OCI-LY1 (cell line): ENCODE measurements around the gene TMEM132C.

Source experiments
- H2AFZ ChIP-seq: fragments of 200-600 bp; sonication (generic), shearing (Covaris generic); 2 replicates; pipeline ENCODE4 v1.6.0; 2014; ENCODE audit warnings: antibody characterized with exemption, mild to moderate bottlenecking, low read length
- H3F3A ChIP-seq: fragments of 200-600 bp; sonication (generic), shearing (Covaris generic); 2 replicates; pipeline ENCODE4 v1.6.0; 2014; ENCODE audit warnings: mild to moderate bottlenecking, antibody characterized with exemption, low read length, moderate library complexity; ENCODE audit not compliant: insufficient read depth
- H3K27ac ChIP-seq: fragments of 200-600 bp; sonication (generic); 2 replicates; pipeline ENCODE4 v1.5.1; 2014; ENCODE audit warnings: low read length, mixed run types, mild to moderate bottlenecking, low read depth; ENCODE audit not compliant: poor library complexity, severe bottlenecking
- H3K27me3 ChIP-seq: fragments of 200-600 bp; sonication (generic); 2 replicates; pipeline ENCODE4 v1.6.0; 2014; ENCODE audit warnings: antibody characterized with exemption, mild to moderate bottlenecking, low read length, moderate library complexity; ENCODE audit not compliant: insufficient read depth
- H3K36me3 ChIP-seq: fragments of 200-600 bp; sonication (generic); 2 replicates; pipeline ENCODE4 v1.6.1; 2014; ENCODE audit warnings: mild to moderate bottlenecking, antibody characterized with exemption, low read length, moderate library complexity, mixed read lengths; ENCODE audit not compliant: insufficient read depth
- H3K4me1 ChIP-seq: fragments of 200-600 bp; sonication (generic); 2 replicates; pipeline ENCODE4 v1.5.1; 2014; ENCODE audit warnings: mild to moderate bottlenecking, low read length, moderate library complexity; ENCODE audit not compliant: insufficient read depth, severe bottlenecking
- H3K4me2 ChIP-seq: fragments of 200-600 bp; sonication (generic), shearing (Covaris generic); 2 replicates; pipeline ENCODE4 v1.6.1; 2014; ENCODE audit warnings: low read length
- H3K4me3 ChIP-seq: fragments of 200-600 bp; sonication (generic); 2 replicates; pipeline ENCODE4 v1.5.1; 2014; ENCODE audit warnings: low read length, low read depth, mild to moderate bottlenecking, mixed read lengths; ENCODE audit not compliant: poor library complexity, severe bottlenecking
- H3K79me2 ChIP-seq: fragments of 200-600 bp; shearing (Covaris generic); 2 replicates; pipeline ENCODE4 v1.6.1; 2016; ENCODE audit warnings: mixed run types, low read length, mixed read lengths; ENCODE audit not compliant: insufficient read depth
- H3K9ac ChIP-seq: fragments of 200-600 bp; sonication (generic), shearing (Covaris generic); 2 replicates; pipeline ENCODE4 v1.6.1; 2014; ENCODE audit warnings: mild to moderate bottlenecking, low read length, mixed read lengths
- H3K9me2 ChIP-seq: fragments of 200-600 bp; sonication (generic), shearing (Covaris generic); 2 replicates; pipeline ENCODE4 v1.6.1; 2014; ENCODE audit warnings: low read depth, mild to moderate bottlenecking, low read length, mixed read lengths
- H3K9me3 ChIP-seq: fragments of 200-600 bp; shearing (Covaris generic); 2 replicates; pipeline ENCODE4 v1.6.1; 2014; ENCODE audit warnings: low read length, mixed read lengths
- H4K20me1 ChIP-seq: fragments of 200-600 bp; sonication (generic), shearing (Covaris generic); 2 replicates; pipeline ENCODE4 v1.6.0; 2016; ENCODE audit warnings: mild to moderate bottlenecking, low read length; ENCODE audit not compliant: insufficient read depth
- EZH2 ChIP-seq: fragments of 200-600 bp; sonication (generic), shearing (Covaris generic); IDR thresholded peaks from 2 replicates; pipeline ENCODE4 v1.8.0; 2017; ENCODE audit warnings: borderline replicate concordance, mixed run types, mild to moderate bottlenecking, antibody characterized with exemption, low read length, moderate library complexity, mixed read lengths
- TF ChIP-seq, protein P1 (sequence below): fragments of 200-600 bp; sonication (generic), shearing (Covaris generic); IDR thresholded peaks from 2 replicates; pipeline ENCODE4 v1.5.1; 2017; ENCODE audit warnings: mild to moderate bottlenecking, antibody characterized with exemption, low read length, moderate library complexity, mixed read lengths

TMEM132C gene

GRCh38 chr12:128288896-128289295 lies 21.9 kb downstream of the TMEM132C start:
- Histone ChIP-seq H3K4me2 (no peak overlapping the region), H3F3A (no peaks in the 10 kb centered on the region), H3K27me3 (no peaks in the 10 kb centered on the region; the same call in 1 of the 2 replicates), H3K4me3 (no peak overlapping the region), H3K9ac (no peak overlapping the region), H3K9me2 (no peaks in the 10 kb centered on the region), H3K9me3 (no peaks in the 10 kb centered on the region), H3K27ac (no peak overlapping the region), H3K4me1 (no peaks in the 10 kb centered on the region), H3K79me2 (no peaks in the 10 kb centered on the region), H4K20me1 (no peaks in the 10 kb centered on the region), H3K36me3 (no peaks in the 10 kb centered on the region), H2AFZ (no peak overlapping the region)
- TF ChIP-seq, protein P1, sequence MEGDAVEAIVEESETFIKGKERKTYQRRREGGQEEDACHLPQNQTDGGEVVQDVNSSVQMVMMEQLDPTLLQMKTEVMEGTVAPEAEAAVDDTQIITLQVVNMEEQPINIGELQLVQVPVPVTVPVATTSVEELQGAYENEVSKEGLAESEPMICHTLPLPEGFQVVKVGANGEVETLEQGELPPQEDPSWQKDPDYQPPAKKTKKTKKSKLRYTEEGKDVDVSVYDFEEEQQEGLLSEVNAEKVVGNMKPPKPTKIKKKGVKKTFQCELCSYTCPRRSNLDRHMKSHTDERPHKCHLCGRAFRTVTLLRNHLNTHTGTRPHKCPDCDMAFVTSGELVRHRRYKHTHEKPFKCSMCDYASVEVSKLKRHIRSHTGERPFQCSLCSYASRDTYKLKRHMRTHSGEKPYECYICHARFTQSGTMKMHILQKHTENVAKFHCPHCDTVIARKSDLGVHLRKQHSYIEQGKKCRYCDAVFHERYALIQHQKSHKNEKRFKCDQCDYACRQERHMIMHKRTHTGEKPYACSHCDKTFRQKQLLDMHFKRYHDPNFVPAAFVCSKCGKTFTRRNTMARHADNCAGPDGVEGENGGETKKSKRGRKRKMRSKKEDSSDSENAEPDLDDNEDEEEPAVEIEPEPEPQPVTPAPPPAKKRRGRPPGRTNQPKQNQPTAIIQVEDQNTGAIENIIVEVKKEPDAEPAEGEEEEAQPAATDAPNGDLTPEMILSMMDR: no peak
- no peak for TF ChIP-seq EZH2

- H3K9ac ChIP-seq: no peak overlapping the region
- no peak overlapping the region for H3K27ac ChIP-seq
- H3K36me3 ChIP-seq: no peaks in the 10 kb centered on the region
- H3K4me3 ChIP-seq: no peak overlapping the region
- H3K27me3 ChIP-seq: no peaks in the 10 kb centered on the region; the same call in 1 of the 2 replicates
- no peaks in the 10 kb centered on the region for H3K79me2 ChIP-seq
- H3K9me3 ChIP-seq: no peaks in the 10 kb centered on the region
- H3K4me1 ChIP-seq: no peaks in the 10 kb centered on the region
- H4K20me1 ChIP-seq: no peaks in the 10 kb centered on the region
- no peaks in the 10 kb centered on the region for H3K9me2 ChIP-seq
- TF ChIP-seq, protein P1: no peak
- no peak for TF ChIP-seq EZH2
- H2AFZ ChIP-seq: no peak overlapping the region
- H3K4me2 ChIP-seq: no peak overlapping the region
- no peaks in the 10 kb centered on the region for H3F3A ChIP-seq
Measured at GRCh38 chr12:128290938-128291337, 24.0 kb downstream of the TMEM132C start.

- Histone ChIP-seq H3K9me2 (no peaks in the 10 kb centered on the region), H3K4me1 (no peaks in the 10 kb centered on the region), H3F3A (no peaks in the 10 kb centered on the region), H3K9ac (no peak overlapping the region), H3K27ac (no peak overlapping the region), H3K79me2 (no peaks in the 10 kb centered on the region), H3K4me2 (no peak overlapping the region), H3K27me3 (no peaks in the 10 kb centered on the region), H3K36me3 (no peaks in the 10 kb centered on the region), H4K20me1 (no peaks in the 10 kb centered on the region), H3K4me3 (no peak overlapping the region), H3K9me3 (no peaks in the 10 kb centered on the region), H2AFZ (no peak overlapping the region)
- no peak for TF ChIP-seq EZH2
- TF ChIP-seq, protein P1: no peak
Measured at GRCh38 chr12:128298091-128298748, 31.2 kb downstream of the TMEM132C start.
